Dedifferentiated amniotic fluid mesenchymal stem cell (primary cell): ENCODE data around the gene PGS1.

Experiments
- DNase-seq: peaks from one replicate; pipeline ENCODE4 v3.0.0-alpha.2; 2016; ENCODE audit errors: extremely low spot score

The PGS1 gene

GRCh38 chr17:78408476-78409050, 30.1 kb downstream of the PGS1 start:
- DNase-seq = no peak

- no peak for DNase-seq
Measured at GRCh38 chr17:78409191-78409928, 30.9 kb downstream of the PGS1 start.

GRCh38 chr17:78411241-78411857, 32.9 kb downstream of the PGS1 start:
- DNase-seq = no peak

- no peak for DNase-seq
Measured at GRCh38 chr17:78412403-78412802, 34.0 kb downstream of the PGS1 start.

- no peak for DNase-seq
Measured at GRCh38 chr17:78414178-78415162, 36.0 kb downstream of the PGS1 start.

GRCh38 chr17:78415821-78416711, 37.6 kb downstream of the PGS1 start:
- DNase-seq = no peak

GRCh38 chr17:78416791-78417530, 38.5 kb downstream of the PGS1 start:
- DNase-seq = no peak

GRCh38 chr17:78417531-78417909, 39.1 kb downstream of the PGS1 start:
- DNase-seq = no peak

- DNase-seq = no peak
Measured at GRCh38 chr17:78418326-78419026, 40.0 kb downstream of the PGS1 start.

GRCh38 chr17:78419970-78420815, 41.7 kb downstream of the PGS1 start:
- no peak for DNase-seq

GRCh38 chr17:78421084-78421533, 42.7 kb downstream of the PGS1 start:
- DNase-seq = no peak

- peak; percentile 40 for DNase-seq
Measured at GRCh38 chr17:78421534-78422266, 43.3 kb downstream of the PGS1 start.

- DNase-seq = no peak
Measured at GRCh38 chr17:78422267-78422605, 43.8 kb downstream of the PGS1 start.

- no peak for DNase-seq
Measured at GRCh38 chr17:78422872-78423588, 44.6 kb downstream of the PGS1 start.

- DNase-seq = no peak
Measured at GRCh38 chr17:78423961-78424675, 45.7 kb downstream of the PGS1 start.

GRCh38 chr17:78425429-78425828, 47.0 kb downstream of the PGS1 start:
- no peak for DNase-seq
